ENCODE results near the gene MYLK. TPM values are rescaled to one million over a fixed set of nuclear protein-coding genes. Genes with fewer than 3 reads are reported as not detected.

MYLK gene
- total RNA-seq, 1 experiment from 2014 or later: 23.0 TPM

- intact Hi-C loops (cut with micrococcal nuclease; ENCODE audit: unreplicated experiment): no loop called here
- no TSS peak for BruUV-seq (replicated peaks)
- Histone ChIP-seq H3K4me3 (ENCODE audit: low read depth, low read length) (no peak overlapping the region), H3K36me3 (ENCODE audit: control insufficient read depth, insufficient read depth, low read length) (no peaks in the 10 kb centered on the region), H3K27me3 (replicated peaks; ENCODE audit: control insufficient read depth, insufficient read depth, low read length) (no peaks in the 10 kb centered on the region), H3K9me3 (no peaks in the 10 kb centered on the region), H3K4me1 (peaks cover 19% of the 10 kb centered on the region)
- H3K27me3 Mint-ChIP-seq (ENCODE audit: insufficient read depth, unreplicated experiment): no peaks in the 10 kb centered on the region
- H3K4me3 Mint-ChIP-seq (ENCODE audit: unreplicated experiment): no peak overlapping the region
- no peaks in the 10 kb centered on the region for H3K36me3 Mint-ChIP-seq (ENCODE audit: insufficient read depth, unreplicated experiment)
- no peak for DNase-seq
- no peak for TF ChIP-seq CTCF (IDR thresholded peaks at IDR 0.05; ENCODE audit: insufficient read depth in 1 of 2, low read depth in 1 of 2, low read length in 1 of 2, severe bottlenecking in 1 of 2, unreplicated experiment in 1 of 2)
- H3K9me3 Mint-ChIP-seq (ENCODE audit: unreplicated experiment): no peaks in the 10 kb centered on the region
- H3K27ac Mint-ChIP-seq (ENCODE audit: unreplicated experiment): no peak overlapping the region
- H3K4me1 Mint-ChIP-seq (ENCODE audit: low read depth, unreplicated experiment): peaks cover 11% of the 10 kb centered on the region
- CTCF ChIA-PET: no interaction called here
- POLR2A ChIA-PET: no interaction called here
These were observed 119.5 kb downstream of the MYLK start for GRCh38 chr3:123764647-123765046.

- Mint-ChIP-seq H3K27ac (ENCODE audit: unreplicated experiment) (no peak overlapping the region), H3K27me3 (ENCODE audit: insufficient read depth, unreplicated experiment) (no peaks in the 10 kb centered on the region), H3K9me3 (ENCODE audit: unreplicated experiment) (no peaks in the 10 kb centered on the region), H3K4me1 (ENCODE audit: low read depth, unreplicated experiment) (no peaks in the 10 kb centered on the region), H3K4me3 (ENCODE audit: unreplicated experiment) (no peak overlapping the region), H3K36me3 (ENCODE audit: insufficient read depth, unreplicated experiment) (no peaks in the 10 kb centered on the region)
- BruUV-seq (replicated peaks): no TSS peak
- Histone ChIP-seq H3K27me3 (replicated peaks; ENCODE audit: control insufficient read depth, insufficient read depth, low read length) (no peaks in the 10 kb centered on the region), H3K36me3 (ENCODE audit: control insufficient read depth, insufficient read depth, low read length) (no peaks in the 10 kb centered on the region), H3K4me3 (ENCODE audit: low read depth, low read length) (no peak overlapping the region), H3K4me1 (peaks cover 12% of the 10 kb centered on the region), H3K9me3 (no peaks in the 10 kb centered on the region)
- no peak for DNase-seq
- no peak for TF ChIP-seq CTCF (IDR thresholded peaks at IDR 0.05; ENCODE audit: insufficient read depth in 1 of 2, low read depth in 1 of 2, low read length in 1 of 2, severe bottlenecking in 1 of 2, unreplicated experiment in 1 of 2)
- POLR2A ChIA-PET: no interaction called here
- intact Hi-C loops (cut with micrococcal nuclease; ENCODE audit: unreplicated experiment): no loop called here
- CTCF ChIA-PET: no interaction called here
These were observed 121.3 kb downstream of the MYLK start for GRCh38 chr3:123762805-123763204.

- H3K9me3 ChIP-seq: no peaks in the 10 kb centered on the region
- no TSS peak for BruUV-seq (replicated peaks)
- H3K4me3 ChIP-seq (ENCODE audit: low read depth, low read length): no peak overlapping the region
- Mint-ChIP-seq H3K4me1 (ENCODE audit: low read depth, unreplicated experiment) (peaks cover 6% of the 10 kb centered on the region), H3K27ac (ENCODE audit: unreplicated experiment) (no peak overlapping the region), H3K36me3 (ENCODE audit: insufficient read depth, unreplicated experiment) (no peaks in the 10 kb centered on the region), H3K27me3 (ENCODE audit: insufficient read depth, unreplicated experiment) (no peaks in the 10 kb centered on the region), H3K4me3 (ENCODE audit: unreplicated experiment) (no peak overlapping the region), H3K9me3 (ENCODE audit: unreplicated experiment) (no peaks in the 10 kb centered on the region)
- peaks cover 20% of the 10 kb centered on the region for H3K4me1 ChIP-seq
- intact Hi-C loops (cut with micrococcal nuclease; ENCODE audit: unreplicated experiment): no loop called here
- ChIA-PET POLR2A (no interaction called here), CTCF (no interaction called here)
- no peaks in the 10 kb centered on the region for H3K27me3 ChIP-seq (replicated peaks; ENCODE audit: control insufficient read depth, insufficient read depth, low read length)
- no peak for DNase-seq
- TF ChIP-seq CTCF (IDR thresholded peaks at IDR 0.05; ENCODE audit: insufficient read depth in 1 of 2, low read depth in 1 of 2, low read length in 1 of 2, severe bottlenecking in 1 of 2, unreplicated experiment in 1 of 2): no peak
- no peaks in the 10 kb centered on the region for H3K36me3 ChIP-seq (ENCODE audit: control insufficient read depth, insufficient read depth, low read length)
These were observed 123.3 kb downstream of the MYLK start for GRCh38 chr3:123760817-123761216.

Data from Caco-2 (cell line).